ENCODE measurements around the gene OTX2. TPM values are rescaled to one million over a fixed set of nuclear protein-coding genes. Genes with fewer than 3 reads are reported as not detected.

OTX2 gene
- total and polyA plus RNA-seq, 2 of the 13 experiments (the other 11 are each of a cell fraction or from before 2014, with no cell fraction given): not detected

DNA sequence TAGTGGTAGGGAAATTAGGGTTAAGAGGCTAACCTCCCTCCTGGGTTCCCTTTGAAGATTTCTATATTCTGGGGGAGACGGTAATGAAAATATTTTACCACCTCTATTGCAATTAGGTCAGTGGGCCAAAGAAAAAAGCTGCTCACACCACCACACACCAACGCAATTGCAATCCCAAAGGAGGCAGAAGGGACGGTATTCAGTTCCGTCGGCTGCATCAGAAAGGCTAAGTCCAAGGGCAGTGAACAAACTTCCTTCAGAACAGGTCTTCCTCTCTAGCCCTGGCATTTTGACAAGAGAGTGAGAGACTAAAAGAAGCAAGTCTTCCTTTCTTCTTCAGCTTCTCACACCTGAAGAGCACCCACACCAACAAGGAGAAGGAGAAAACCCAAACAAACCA, 51.2 kb downstream of the OTX2 start (continued):
- TF ChIP-seq, protein P1, sequence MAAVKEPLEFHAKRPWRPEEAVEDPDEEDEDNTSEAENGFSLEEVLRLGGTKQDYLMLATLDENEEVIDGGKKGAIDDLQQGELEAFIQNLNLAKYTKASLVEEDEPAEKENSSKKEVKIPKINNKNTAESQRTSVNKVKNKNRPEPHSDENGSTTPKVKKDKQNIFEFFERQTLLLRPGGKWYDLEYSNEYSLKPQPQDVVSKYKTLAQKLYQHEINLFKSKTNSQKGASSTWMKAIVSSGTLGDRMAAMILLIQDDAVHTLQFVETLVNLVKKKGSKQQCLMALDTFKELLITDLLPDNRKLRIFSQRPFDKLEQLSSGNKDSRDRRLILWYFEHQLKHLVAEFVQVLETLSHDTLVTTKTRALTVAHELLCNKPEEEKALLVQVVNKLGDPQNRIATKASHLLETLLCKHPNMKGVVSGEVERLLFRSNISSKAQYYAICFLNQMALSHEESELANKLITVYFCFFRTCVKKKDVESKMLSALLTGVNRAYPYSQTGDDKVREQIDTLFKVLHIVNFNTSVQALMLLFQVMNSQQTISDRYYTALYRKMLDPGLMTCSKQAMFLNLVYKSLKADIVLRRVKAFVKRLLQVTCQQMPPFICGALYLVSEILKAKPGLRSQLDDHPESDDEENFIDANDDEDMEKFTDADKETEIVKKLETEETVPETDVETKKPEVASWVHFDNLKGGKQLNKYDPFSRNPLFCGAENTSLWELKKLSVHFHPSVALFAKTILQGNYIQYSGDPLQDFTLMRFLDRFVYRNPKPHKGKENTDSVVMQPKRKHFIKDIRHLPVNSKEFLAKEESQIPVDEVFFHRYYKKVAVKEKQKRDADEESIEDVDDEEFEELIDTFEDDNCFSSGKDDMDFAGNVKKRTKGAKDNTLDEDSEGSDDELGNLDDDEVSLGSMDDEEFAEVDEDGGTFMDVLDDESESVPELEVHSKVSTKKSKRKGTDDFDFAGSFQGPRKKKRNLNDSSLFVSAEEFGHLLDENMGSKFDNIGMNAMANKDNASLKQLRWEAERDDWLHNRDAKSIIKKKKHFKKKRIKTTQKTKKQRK (IDR thresholded peaks at IDR 0.05; ENCODE audit: low read length): no peak
- TF ChIP-seq, protein P2, sequence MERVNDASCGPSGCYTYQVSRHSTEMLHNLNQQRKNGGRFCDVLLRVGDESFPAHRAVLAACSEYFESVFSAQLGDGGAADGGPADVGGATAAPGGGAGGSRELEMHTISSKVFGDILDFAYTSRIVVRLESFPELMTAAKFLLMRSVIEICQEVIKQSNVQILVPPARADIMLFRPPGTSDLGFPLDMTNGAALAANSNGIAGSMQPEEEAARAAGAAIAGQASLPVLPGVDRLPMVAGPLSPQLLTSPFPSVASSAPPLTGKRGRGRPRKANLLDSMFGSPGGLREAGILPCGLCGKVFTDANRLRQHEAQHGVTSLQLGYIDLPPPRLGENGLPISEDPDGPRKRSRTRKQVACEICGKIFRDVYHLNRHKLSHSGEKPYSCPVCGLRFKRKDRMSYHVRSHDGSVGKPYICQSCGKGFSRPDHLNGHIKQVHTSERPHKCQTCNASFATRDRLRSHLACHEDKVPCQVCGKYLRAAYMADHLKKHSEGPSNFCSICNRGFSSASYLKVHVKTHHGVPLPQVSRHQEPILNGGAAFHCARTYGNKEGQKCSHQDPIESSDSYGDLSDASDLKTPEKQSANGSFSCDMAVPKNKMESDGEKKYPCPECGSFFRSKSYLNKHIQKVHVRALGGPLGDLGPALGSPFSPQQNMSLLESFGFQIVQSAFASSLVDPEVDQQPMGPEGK (CRISPR knock-in tag; IDR thresholded peaks at IDR 0.05): no peak
- TF ChIP-seq TEAD2 (CRISPR knock-in tag; IDR thresholded peaks at IDR 0.05): no peak
- TF ChIP-seq BRCA1 (CRISPR knock-in tag; IDR thresholded peaks at IDR 0.05): no peak
- TF ChIP-seq, protein P3, sequence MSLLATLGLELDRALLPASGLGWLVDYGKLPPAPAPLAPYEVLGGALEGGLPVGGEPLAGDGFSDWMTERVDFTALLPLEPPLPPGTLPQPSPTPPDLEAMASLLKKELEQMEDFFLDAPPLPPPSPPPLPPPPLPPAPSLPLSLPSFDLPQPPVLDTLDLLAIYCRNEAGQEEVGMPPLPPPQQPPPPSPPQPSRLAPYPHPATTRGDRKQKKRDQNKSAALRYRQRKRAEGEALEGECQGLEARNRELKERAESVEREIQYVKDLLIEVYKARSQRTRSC (CRISPR knock-in tag; IDR thresholded peaks at IDR 0.05; ENCODE audit: low read depth): no peak
- no peak for TF ChIP-seq TSC22D2 (CRISPR knock-in tag; IDR thresholded peaks at IDR 0.05; ENCODE audit: borderline replicate concordance)
- TF ChIP-seq, protein P4, sequence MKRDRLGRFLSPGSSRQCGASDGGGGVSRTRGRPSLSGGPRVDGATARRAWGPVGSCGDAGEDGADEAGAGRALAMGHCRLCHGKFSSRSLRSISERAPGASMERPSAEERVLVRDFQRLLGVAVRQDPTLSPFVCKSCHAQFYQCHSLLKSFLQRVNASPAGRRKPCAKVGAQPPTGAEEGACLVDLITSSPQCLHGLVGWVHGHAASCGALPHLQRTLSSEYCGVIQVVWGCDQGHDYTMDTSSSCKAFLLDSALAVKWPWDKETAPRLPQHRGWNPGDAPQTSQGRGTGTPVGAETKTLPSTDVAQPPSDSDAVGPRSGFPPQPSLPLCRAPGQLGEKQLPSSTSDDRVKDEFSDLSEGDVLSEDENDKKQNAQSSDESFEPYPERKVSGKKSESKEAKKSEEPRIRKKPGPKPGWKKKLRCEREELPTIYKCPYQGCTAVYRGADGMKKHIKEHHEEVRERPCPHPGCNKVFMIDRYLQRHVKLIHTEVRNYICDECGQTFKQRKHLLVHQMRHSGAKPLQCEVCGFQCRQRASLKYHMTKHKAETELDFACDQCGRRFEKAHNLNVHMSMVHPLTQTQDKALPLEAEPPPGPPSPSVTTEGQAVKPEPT (CRISPR knock-in tag; IDR thresholded peaks at IDR 0.05; ENCODE audit: low read depth): no peak

All from HepG2 (cell line).